K562 (cell line): ENCODE data around the gene FAM81B.

Source experiments
- CEBPB ChIP-seq: fragments of 450-650 bp; IDR thresholded peaks from 2 replicates; pipeline ENCODE4 v1.6.1; 2016; ENCODE audit warnings: missing genetic modification characterization, missing compliant biosample characterization
- CTCF ChIP-seq, 3 experiments: IDR thresholded peaks in 2 of 3; conservative IDR thresholded peaks in 1 of 3; 2 replicates each; pipeline ENCODE4 v1.5.1; 2011 to 2012; ENCODE audit warnings: low read length in 3 of 3, mild to moderate bottlenecking in 3 of 3, control low read depth in 2 of 3, improper control_type of control experiment in 1 of 3, inconsistent platforms in 1 of 3, low read depth in 1 of 3, mixed read lengths in 1 of 3, moderate library complexity in 1 of 3; ENCODE audit not compliant: insufficient read depth in 2 of 3
- FOS ChIP-seq: IDR thresholded peaks from 3 replicates; pipeline ENCODE4 v1.6.1; 2011; ENCODE audit not compliant: insufficient read length; ENCODE audit errors: extremely low read depth
- HNRNPUL1 ChIP-seq: fragments of 200-400 bp; formaldehyde crosslinking; IDR thresholded peaks from 2 replicates; pipeline ENCODE4 v1.6.1; 2017; ENCODE audit warnings: low read length
- KLF13 ChIP-seq: fragments of 450-650 bp; IDR thresholded peaks from 2 replicates; pipeline ENCODE4 v1.6.1; 2016; ENCODE audit warnings: missing genetic modification characterization, low read depth, mild to moderate bottlenecking, missing compliant biosample characterization, moderate library complexity, borderline replicate concordance
- POLR2A ChIP-seq: fragments of 450-650 bp; conservative IDR thresholded peaks from 2 replicates; pipeline ENCODE4 v1.6.1; 2016
- POLR2AphosphoS2 ChIP-seq: IDR thresholded peaks from 2 replicates; pipeline ENCODE4 v1.6.1; 2012; ENCODE audit warnings: low read length, improper control_type of control experiment
- RAD51 ChIP-seq: fragments of 450-650 bp; IDR thresholded peaks from 2 replicates; pipeline ENCODE4 v1.7.1; 2016; ENCODE audit warnings: low read depth, mild to moderate bottlenecking, borderline replicate concordance
- SP2 ChIP-seq: IDR thresholded peaks from 2 replicates; pipeline ENCODE4 v1.6.1; 2011; ENCODE audit warnings: mild to moderate bottlenecking, low read depth, low read length, moderate library complexity; ENCODE audit not compliant: poor library complexity, severe bottlenecking; ENCODE audit errors: extremely low read depth
- TBP ChIP-seq: optimal IDR thresholded peaks from 2 replicates; pipeline ENCODE3; 2011; ENCODE audit warnings: low read depth, low read length, improper control_type of control experiment
- TRIM24 ChIP-seq, 2 experiments: fragments of 450-650 bp; IDR thresholded peaks; 2 replicates each; pipeline ENCODE4 v1.6.1; 2016
- ZNF212 ChIP-seq: fragments of 450-650 bp; formaldehyde crosslinking; IDR thresholded peaks from 2 replicates; pipeline ENCODE4 v1.4.0; 2020; ENCODE audit warnings: mild to moderate bottlenecking
- ZNF384 ChIP-seq: IDR thresholded peaks from 2 replicates; pipeline ENCODE4 v1.6.1; 2012; ENCODE audit warnings: low read depth, low read length, improper control_type of control experiment
- TF ChIP-seq, protein P1 (sequence below): IDR thresholded peaks from 2 replicates; pipeline ENCODE4 v1.6.1; 2012; ENCODE audit warnings: low read depth, low read length, improper control_type of control experiment, borderline replicate concordance

DNA sequence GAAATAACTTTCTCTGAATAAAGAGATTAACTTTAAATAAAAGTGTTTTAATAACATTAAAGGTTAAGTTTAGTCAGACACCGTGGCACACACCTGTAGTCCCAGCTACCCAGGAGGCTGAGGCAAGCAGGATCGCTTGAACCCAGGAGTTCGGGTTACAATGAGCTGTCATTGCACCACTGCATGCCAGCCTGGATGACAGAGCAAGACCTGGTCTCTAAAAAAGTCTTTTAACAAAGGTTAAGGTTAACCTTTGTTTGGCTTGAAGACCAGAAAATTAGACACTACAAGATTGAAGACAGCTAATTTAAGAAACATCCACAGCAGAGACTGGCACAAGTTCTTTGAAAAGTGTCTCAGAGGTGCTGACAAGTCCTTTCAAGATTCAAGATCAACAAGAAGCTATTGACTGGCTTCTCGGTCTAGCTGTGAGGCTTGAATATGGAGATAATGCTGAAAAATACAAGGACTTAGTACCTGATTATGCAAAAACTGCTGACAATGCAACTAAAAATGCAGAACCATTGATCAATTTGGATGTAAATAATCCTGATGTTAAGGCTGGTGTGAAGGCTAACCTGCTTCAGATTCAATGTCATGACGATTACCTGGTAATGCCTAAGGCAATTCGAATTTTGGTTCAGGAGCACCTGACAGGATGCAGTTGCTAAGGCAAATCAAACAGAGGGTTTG, 48.8 kb downstream of the FAM81B start:
- TF ChIP-seq, protein P1, sequence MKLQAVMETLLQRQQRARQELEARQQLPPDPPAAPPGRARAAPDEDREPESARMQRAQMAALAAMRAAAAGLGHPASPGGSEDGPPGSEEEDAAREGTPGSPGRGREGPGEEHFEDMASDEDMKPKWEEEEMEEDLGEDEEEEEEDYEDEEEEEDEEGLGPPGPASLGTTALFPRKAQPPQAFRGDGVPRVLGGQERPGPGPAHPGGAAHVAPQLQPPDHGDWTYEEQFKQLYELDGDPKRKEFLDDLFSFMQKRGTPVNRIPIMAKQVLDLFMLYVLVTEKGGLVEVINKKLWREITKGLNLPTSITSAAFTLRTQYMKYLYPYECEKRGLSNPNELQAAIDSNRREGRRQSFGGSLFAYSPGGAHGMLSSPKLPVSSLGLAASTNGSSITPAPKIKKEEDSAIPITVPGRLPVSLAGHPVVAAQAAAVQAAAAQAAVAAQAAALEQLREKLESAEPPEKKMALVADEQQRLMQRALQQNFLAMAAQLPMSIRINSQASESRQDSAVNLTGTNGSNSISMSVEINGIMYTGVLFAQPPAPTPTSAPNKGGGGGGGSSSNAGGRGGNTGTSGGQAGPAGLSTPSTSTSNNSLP = no peak
- TF ChIP-seq POLR2A (no peak), SP2 (no peak), CTCF (IDR thresholded peaks at IDR 0.05 in 2 of 3, conservative IDR thresholded peaks at IDR 0.05 in 1 of 3; ENCODE audit: insufficient read depth in 2 of 3, low read depth in 1 of 3, low read length in 3 of 3) (no peak), CEBPB (tag) (no peak), HNRNPUL1 (no peak), ZNF384 (no peak), POLR2AphosphoS2 (no peak), RAD51 (no peak), TRIM24 (IDR thresholded peaks at IDR 0.05) (no peak), KLF13 (tag) (no peak), FOS (no peak), TBP (no peak), ZNF212 (CRISPR knock-in tag) (no peak)
